WI38 (cell line): ENCODE data around the gene AQP2.

Source experiments
- H3K4me3 ChIP-seq: 2 replicates; pipeline ENCODE4 v1.5.1; 2011; ENCODE audit warnings: low read depth, mild to moderate bottlenecking, control low read depth, low read length
- TF ChIP-seq, protein P1 (sequence below): IDR thresholded peaks from 2 replicates; pipeline ENCODE4 v1.5.1; 2012; ENCODE audit warnings: low read depth, mild to moderate bottlenecking, control low read depth, low read length

The AQP2 gene

DNA sequence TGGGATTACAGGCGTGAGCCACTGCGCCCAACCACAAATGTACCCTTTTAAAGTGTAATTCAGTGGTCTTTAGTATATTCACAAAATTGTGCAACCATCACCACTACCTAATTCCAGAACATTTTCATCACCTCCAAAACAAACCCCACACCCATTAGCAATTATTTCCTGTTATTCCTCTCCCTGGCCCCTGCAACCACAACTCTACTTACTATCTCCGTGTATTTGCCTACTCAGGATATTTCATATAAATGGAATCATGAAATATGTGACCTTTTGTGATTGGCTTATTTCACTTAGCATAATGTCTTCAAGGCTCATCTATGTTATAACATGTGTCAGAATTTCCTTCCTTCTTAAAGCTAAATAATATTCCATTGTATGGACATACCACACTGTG lies 16.0 kb upstream of the AQP2 start:
- H3K4me3 ChIP-seq, result no peak overlapping the region
- TF ChIP-seq, protein P1, sequence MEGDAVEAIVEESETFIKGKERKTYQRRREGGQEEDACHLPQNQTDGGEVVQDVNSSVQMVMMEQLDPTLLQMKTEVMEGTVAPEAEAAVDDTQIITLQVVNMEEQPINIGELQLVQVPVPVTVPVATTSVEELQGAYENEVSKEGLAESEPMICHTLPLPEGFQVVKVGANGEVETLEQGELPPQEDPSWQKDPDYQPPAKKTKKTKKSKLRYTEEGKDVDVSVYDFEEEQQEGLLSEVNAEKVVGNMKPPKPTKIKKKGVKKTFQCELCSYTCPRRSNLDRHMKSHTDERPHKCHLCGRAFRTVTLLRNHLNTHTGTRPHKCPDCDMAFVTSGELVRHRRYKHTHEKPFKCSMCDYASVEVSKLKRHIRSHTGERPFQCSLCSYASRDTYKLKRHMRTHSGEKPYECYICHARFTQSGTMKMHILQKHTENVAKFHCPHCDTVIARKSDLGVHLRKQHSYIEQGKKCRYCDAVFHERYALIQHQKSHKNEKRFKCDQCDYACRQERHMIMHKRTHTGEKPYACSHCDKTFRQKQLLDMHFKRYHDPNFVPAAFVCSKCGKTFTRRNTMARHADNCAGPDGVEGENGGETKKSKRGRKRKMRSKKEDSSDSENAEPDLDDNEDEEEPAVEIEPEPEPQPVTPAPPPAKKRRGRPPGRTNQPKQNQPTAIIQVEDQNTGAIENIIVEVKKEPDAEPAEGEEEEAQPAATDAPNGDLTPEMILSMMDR, result no peak

DNA sequence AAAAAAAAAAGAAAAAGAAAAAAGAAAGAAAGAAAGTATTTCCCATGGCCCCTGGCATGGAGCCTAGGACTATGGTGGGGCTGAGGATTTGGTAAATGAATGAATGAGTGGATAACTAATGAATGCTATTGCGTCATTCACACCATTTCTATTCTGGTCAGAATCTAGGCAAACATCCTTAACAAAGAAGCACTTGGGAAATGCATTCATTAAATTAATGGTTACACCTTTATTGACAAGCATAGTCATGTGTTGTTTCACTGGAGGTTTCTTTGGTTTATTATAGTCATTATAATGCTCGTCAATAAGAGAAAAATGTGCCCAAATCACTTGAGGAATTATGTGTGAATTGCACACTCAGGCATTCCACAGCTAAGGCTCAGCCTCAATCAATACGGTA lies 13.6 kb upstream of the AQP2 start:
- no peak overlapping the region for H3K4me3 ChIP-seq
- TF ChIP-seq, protein P1, result no peak

- H3K4me3 ChIP-seq, result no peak overlapping the region
- TF ChIP-seq, protein P1, result no peak
Observed at GRCh38 chr12:49937639-49938300, 12.8 kb upstream of the AQP2 start.

- no peak overlapping the region for H3K4me3 ChIP-seq
- TF ChIP-seq, protein P1, result no peak
Observed at GRCh38 chr12:49939307-49939706, 11.2 kb upstream of the AQP2 start.

DNA sequence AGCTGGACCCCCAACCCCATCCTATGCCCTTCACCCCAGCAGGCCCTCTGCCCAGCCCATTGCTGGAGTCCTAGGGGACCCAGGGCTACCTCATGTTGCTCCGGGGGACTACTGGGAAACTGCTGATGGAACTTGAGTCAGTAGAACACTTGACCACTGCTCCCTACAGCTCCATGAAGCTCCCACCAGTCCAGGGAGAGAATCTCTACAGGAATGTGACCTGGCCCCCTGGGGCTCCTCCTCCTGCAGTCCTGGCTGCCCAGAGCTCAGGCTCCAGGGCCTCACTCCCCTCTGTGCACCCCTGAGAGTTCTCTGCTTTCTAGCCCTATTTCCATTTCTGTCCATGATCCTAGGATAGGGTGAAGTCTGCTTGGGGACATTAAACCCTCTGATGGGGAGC lies 10.8 kb upstream of the AQP2 start:
- no peak overlapping the region for H3K4me3 ChIP-seq
- TF ChIP-seq, protein P1, result no peak

DNA sequence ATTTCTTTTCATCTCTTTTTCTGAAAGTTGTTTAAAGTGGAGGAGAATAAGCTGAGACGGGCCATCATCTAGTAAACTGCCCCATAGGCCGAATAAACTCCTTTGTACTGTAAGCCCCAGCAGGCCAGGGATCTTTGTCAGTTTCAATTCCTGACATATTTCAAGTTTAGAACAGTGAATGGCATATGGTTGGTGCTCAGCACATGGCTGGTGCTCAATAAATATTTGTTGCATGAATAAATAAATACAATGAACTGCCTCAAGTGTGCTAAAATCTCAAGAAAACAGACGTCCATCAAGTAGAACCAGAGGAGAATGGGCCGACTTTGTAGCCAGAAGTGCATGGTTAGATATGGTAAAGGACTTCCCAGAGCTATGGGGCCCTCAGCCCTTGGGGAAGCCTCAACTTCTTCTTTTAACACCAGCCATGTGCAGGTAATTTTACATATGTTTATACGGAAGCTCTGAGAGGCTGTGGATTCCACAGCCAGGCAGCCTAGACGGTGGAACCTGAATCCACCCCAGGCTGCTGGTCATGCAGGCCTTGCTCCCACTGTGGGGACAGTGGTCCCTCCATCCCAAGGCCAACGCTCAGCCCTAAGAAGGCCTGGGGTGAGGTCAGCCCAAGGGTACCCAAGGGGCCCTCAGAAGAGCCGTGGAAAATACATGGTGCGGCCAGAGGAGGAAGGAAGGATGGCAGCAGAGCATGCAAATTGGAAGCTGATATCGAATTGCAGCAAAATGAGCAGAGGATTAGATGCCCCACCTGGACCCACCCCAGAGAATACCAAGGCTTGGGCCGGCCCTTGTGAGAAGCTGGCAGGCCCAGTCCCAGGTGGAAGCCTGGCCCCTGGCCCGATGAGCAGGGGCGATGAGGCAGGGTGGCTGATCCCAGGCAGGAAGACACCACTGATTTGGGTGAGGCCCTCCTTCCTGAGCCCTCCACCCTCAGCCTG lies 8.7 kb upstream of the AQP2 start:
- no peak overlapping the region for H3K4me3 ChIP-seq
- TF ChIP-seq, protein P1, result no peak

GRCh38 chr12:49942512-49942893 lies 8.0 kb upstream of the AQP2 start:
- no peak overlapping the region for H3K4me3 ChIP-seq
- TF ChIP-seq, protein P1, result no peak
